ENCODE measurements around the gene ZNF100. TPM values are rescaled to one million over a fixed set of nuclear protein-coding genes. Genes with fewer than 3 reads are reported as not detected.
"Not testable (repeated sequence)": the region's sequence is repeated elsewhere in the genome, so short reads cannot be mapped to it uniquely, and the experiment has no call there.

The ZNF100 gene
- total RNA-seq, 1 donor from 2014 or later = 24.1 TPM

DNA sequence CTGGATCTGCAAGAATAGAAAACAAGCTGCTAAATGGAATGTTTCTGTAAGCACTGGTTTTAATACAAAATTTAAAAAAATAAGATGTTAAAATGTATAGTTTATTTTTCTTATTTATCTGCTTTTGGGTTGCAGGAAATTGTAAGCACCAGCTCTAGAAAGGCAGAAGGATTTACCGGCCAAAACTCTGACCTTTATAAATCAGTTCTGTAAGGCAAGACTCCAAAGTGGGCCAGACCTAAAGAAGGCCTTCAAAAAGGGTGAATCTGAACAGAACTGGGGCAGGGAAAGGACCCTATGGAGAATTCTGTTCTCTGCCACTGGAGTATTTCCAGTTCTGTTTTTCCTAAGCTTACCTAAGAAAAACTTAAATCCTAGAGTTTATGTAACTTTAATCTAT is 19.3 kb downstream of the ZNF100 start:
- H3K36me3 Mint-ChIP-seq (ENCODE audit: low read depth) = peaks cover 79% of the 10 kb centered on the region
- no peak for DNase-seq
- H3K4me1 Mint-ChIP-seq = no peaks in the 10 kb centered on the region

GRCh38 chr19:21740559-21740958 is 26.8 kb downstream of the ZNF100 start:
- DNase-seq = no peak
- Mint-ChIP-seq H3K27me3 (no peaks in the 10 kb centered on the region), H3K9me3 (peaks cover 20% of the 10 kb centered on the region), H3K27ac (no peak overlapping the region), H3K36me3 (ENCODE audit: low read depth) (peaks cover 82% of the 10 kb centered on the region), H3K4me1 (no peaks in the 10 kb centered on the region), H3K4me3 (no peak overlapping the region)
- intact Hi-C loops (cut with micrococcal nuclease) = no loop called here

More for the DNA sequence above, 19.3 kb downstream of the ZNF100 start:
- no peak overlapping the region for H3K27ac Mint-ChIP-seq
- H3K4me3 Mint-ChIP-seq = no peak overlapping the region
- peaks cover 23% of the 10 kb centered on the region for H3K9me3 Mint-ChIP-seq
- intact Hi-C loops (cut with micrococcal nuclease) = no loop called here
- no peaks in the 10 kb centered on the region for H3K27me3 Mint-ChIP-seq

GRCh38 chr19:21726942-21727747 is 40.2 kb downstream of the ZNF100 start:
- H3K4me3 Mint-ChIP-seq; H3K4me1 Mint-ChIP-seq; H3K27ac Mint-ChIP-seq; H3K27me3 Mint-ChIP-seq; intact Hi-C loops (cut with micrococcal nuclease); DNase-seq: not testable (repeated sequence)
- H3K36me3 Mint-ChIP-seq (ENCODE audit: low read depth) = peaks cover 48% of the 10 kb centered on the region
- peaks cover 20% of the 10 kb centered on the region for H3K9me3 Mint-ChIP-seq

- intact Hi-C loops (cut with micrococcal nuclease) = no loop called here
- Mint-ChIP-seq H3K27me3 (no peaks in the 10 kb centered on the region), H3K27ac (no peak overlapping the region), H3K4me3 (no peak overlapping the region), H3K4me1 (no peaks in the 10 kb centered on the region), H3K9me3 (peaks cover 6% of the 10 kb centered on the region), H3K36me3 (ENCODE audit: low read depth) (no peaks in the 10 kb centered on the region)
- no peak for DNase-seq
Measured at GRCh38 chr19:21713761-21714160, 53.6 kb downstream of the ZNF100 start.

DNA sequence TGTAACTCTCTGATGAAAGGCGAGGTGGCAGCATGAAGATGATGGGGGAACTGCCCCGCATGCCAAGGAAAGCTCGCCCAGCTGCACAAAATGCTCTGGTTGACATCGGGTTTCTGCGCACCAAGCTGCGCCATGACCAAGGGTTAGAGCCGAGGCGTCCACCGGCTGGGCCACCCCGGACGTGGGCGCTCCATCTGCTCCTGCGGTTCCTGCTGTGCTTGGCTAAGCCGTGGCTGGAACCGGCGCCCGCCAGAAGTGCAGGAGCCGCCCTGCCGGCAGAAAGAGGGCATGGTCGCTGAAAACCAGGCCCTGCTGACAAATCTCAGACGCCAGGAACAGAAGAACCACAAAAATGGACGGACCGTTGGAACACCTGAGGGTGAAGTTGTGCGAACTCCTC is 57.9 kb downstream of the ZNF100 start:
- H3K9me3 Mint-ChIP-seq = peaks cover 6% of the 10 kb centered on the region
- intact Hi-C loops (cut with micrococcal nuclease) = no loop called here
- no peak overlapping the region for H3K4me3 Mint-ChIP-seq

GRCh38 chr19:21707878-21708277 is 59.5 kb downstream of the ZNF100 start:
- DNase-seq; H3K27me3 Mint-ChIP-seq; H3K36me3 Mint-ChIP-seq (ENCODE audit: low read depth); H3K4me3 Mint-ChIP-seq; H3K27ac Mint-ChIP-seq; intact Hi-C loops (cut with micrococcal nuclease); H3K9me3 Mint-ChIP-seq; H3K4me1 Mint-ChIP-seq: not testable (repeated sequence)

More for the DNA sequence above, 57.9 kb downstream of the ZNF100 start:
- DNase-seq = peak; percentile 11
- Mint-ChIP-seq H3K4me1 (no peaks in the 10 kb centered on the region), H3K27me3 (no peaks in the 10 kb centered on the region), H3K36me3 (ENCODE audit: low read depth) (no peaks in the 10 kb centered on the region), H3K27ac (no peak overlapping the region)

DNA sequence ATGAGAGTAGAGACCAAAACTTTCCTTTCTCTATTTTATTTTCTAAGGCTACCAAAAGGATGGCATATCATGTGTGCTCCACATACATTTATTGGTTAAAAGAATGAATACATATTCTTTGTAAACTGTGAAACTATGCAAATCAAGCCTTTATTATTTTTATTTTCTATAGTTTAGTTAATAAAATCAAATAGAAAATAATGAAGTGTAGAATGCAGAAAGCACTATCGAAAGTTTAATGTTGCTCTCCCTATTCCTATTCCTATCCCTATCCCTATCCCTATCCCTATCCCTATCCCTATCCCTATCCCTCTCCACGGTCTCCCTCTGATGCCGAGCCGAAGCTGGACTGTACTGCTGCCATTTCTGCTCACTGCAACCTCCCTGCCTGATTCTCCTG is 60.3 kb downstream of the ZNF100 start:
- intact Hi-C loops (cut with micrococcal nuclease) = no loop called here
- no peaks in the 10 kb centered on the region for H3K27me3 Mint-ChIP-seq
- no peak overlapping the region for H3K27ac Mint-ChIP-seq

GRCh38 chr19:21705393-21705792 is 62.0 kb downstream of the ZNF100 start:
- DNase-seq = no peak
- no peaks in the 10 kb centered on the region for H3K4me1 Mint-ChIP-seq
- no peak overlapping the region for H3K27ac Mint-ChIP-seq

More for the DNA sequence above, 60.3 kb downstream of the ZNF100 start:
- DNase-seq = no peak
- H3K4me3 Mint-ChIP-seq = no peak overlapping the region
- H3K9me3 Mint-ChIP-seq = peaks cover 6% of the 10 kb centered on the region
- H3K36me3 Mint-ChIP-seq (ENCODE audit: low read depth) = no peaks in the 10 kb centered on the region
- no peaks in the 10 kb centered on the region for H3K4me1 Mint-ChIP-seq

DNA sequence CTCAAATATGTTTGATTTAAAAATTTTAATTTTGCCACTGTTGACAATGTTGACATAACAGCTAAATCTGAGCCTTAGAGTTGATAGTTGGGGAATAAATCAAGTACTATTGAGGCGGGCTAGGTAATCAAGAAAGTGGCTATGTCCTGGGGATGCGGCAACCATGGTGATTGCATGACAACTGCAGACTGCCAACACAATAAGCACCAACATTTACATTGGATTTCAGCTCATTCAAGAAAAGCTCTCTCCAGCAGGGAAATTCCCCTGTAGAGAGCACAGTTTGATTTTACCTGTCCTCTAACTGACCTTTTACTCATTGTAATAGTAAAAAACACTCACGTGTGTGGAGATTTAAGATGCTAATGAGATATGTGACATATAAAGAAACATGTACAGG is 63.1 kb downstream of the ZNF100 start:
- peaks cover 6% of the 10 kb centered on the region for H3K9me3 Mint-ChIP-seq
- no peaks in the 10 kb centered on the region for H3K4me1 Mint-ChIP-seq
- intact Hi-C loops (cut with micrococcal nuclease) = no loop called here
- H3K36me3 Mint-ChIP-seq (ENCODE audit: low read depth) = no peaks in the 10 kb centered on the region
- H3K27me3 Mint-ChIP-seq = no peaks in the 10 kb centered on the region
- DNase-seq = peak; percentile 22
- no peak overlapping the region for H3K4me3 Mint-ChIP-seq
- H3K27ac Mint-ChIP-seq = no peak overlapping the region

More at GRCh38 chr19:21705393-21705792, 62.0 kb downstream of the ZNF100 start:
- no peaks in the 10 kb centered on the region for H3K36me3 Mint-ChIP-seq (ENCODE audit: low read depth)
- peaks cover 6% of the 10 kb centered on the region for H3K9me3 Mint-ChIP-seq
- H3K4me3 Mint-ChIP-seq = no peak overlapping the region
- no peaks in the 10 kb centered on the region for H3K27me3 Mint-ChIP-seq
- intact Hi-C loops (cut with micrococcal nuclease) = no loop called here

- Mint-ChIP-seq H3K4me3 (no peak overlapping the region), H3K27me3 (no peaks in the 10 kb centered on the region), H3K9me3 (peaks cover 3% of the 10 kb centered on the region), H3K27ac (no peak overlapping the region), H3K4me1 (no peaks in the 10 kb centered on the region), H3K36me3 (ENCODE audit: low read depth) (no peaks in the 10 kb centered on the region)
- peak; percentile 30 for DNase-seq
- intact Hi-C loops (cut with micrococcal nuclease) = no loop called here
Measured at GRCh38 chr19:21699197-21699596, 68.2 kb downstream of the ZNF100 start.

GRCh38 chr19:21698215-21698614 is 69.2 kb downstream of the ZNF100 start:
- no peak overlapping the region for H3K27ac Mint-ChIP-seq
- H3K4me1 Mint-ChIP-seq = no peaks in the 10 kb centered on the region
- H3K36me3 Mint-ChIP-seq (ENCODE audit: low read depth) = no peaks in the 10 kb centered on the region
- no peaks in the 10 kb centered on the region for H3K27me3 Mint-ChIP-seq
- peaks cover 3% of the 10 kb centered on the region for H3K9me3 Mint-ChIP-seq
- H3K4me3 Mint-ChIP-seq = no peak overlapping the region
- peak; percentile 57 for DNase-seq
- intact Hi-C loops (cut with micrococcal nuclease) = no loop called here

GRCh38 chr19:21697698-21698097 is 69.7 kb downstream of the ZNF100 start:
- intact Hi-C loops (cut with micrococcal nuclease) = no loop called here
- no peak overlapping the region for H3K27ac Mint-ChIP-seq
- H3K4me1 Mint-ChIP-seq = no peaks in the 10 kb centered on the region
- peak; percentile 37 for DNase-seq
- no peaks in the 10 kb centered on the region for H3K27me3 Mint-ChIP-seq
- no peaks in the 10 kb centered on the region for H3K36me3 Mint-ChIP-seq (ENCODE audit: low read depth)
- peaks cover 3% of the 10 kb centered on the region for H3K9me3 Mint-ChIP-seq
- no peak overlapping the region for H3K4me3 Mint-ChIP-seq

DNA sequence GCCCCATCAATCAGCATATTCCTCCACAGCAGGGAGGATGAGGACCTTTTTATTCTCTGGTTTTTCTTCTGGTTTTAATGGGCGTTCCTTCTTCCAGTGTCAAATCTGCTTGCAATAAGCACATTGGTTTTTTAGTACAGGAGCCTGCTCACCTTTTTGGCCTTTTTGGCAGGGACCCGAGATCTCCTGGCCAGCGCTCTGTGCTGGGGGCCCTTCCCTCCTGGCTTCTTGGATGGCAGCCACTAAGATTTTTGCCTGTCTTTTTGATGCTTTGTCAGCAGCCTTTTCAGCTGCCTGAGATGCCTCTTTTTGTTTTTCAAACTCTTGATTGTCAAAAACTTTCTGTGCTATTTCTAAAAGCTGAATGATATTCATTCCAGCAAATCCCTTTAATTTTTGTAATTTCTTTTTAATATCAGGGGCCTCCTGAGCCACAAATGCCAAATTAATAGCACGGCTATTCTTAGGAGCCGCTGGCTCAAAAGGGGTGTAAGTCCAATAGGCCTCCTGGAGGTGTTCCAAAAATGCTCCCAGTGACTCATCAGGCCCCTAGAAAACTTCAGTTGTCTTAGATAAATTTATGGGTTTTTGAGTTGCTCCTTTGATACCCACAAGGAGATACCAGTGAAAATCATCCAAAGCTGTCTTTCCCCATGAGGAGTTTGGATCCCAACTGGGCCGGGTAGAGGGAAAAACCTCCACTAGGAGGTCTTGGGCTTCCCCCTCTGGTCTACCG is 73.0 kb downstream of the ZNF100 start:
- Mint-ChIP-seq H3K36me3 (ENCODE audit: low read depth) (no peaks in the 10 kb centered on the region), H3K4me3 (no peak overlapping the region)
- intact Hi-C loops (cut with micrococcal nuclease) = no loop called here

GRCh38 chr19:21693399-21693798 is 74.0 kb downstream of the ZNF100 start:
- H3K9me3 Mint-ChIP-seq = peaks cover 18% of the 10 kb centered on the region
- no peak overlapping the region for H3K4me3 Mint-ChIP-seq
- no peaks in the 10 kb centered on the region for H3K4me1 Mint-ChIP-seq
- intact Hi-C loops (cut with micrococcal nuclease) = no loop called here
- H3K36me3 Mint-ChIP-seq (ENCODE audit: low read depth) = no peaks in the 10 kb centered on the region
- no peaks in the 10 kb centered on the region for H3K27me3 Mint-ChIP-seq
- DNase-seq = no peak
- no peak overlapping the region for H3K27ac Mint-ChIP-seq

More for the DNA sequence above, 73.0 kb downstream of the ZNF100 start:
- Mint-ChIP-seq H3K27ac (no peak overlapping the region), H3K4me1 (no peaks in the 10 kb centered on the region), H3K9me3 (peaks cover 13% of the 10 kb centered on the region), H3K27me3 (no peaks in the 10 kb centered on the region)
- no peak for DNase-seq
